HCT116 (cell line): ENCODE measurements around the gene H6PD. TPM values are rescaled to one million over a fixed set of nuclear protein-coding genes. Genes with fewer than 3 reads are reported as not detected.

Source experiments
- ATAC-seq: fragments of 200-7000 bp; cut with Tn5 transposase; 2 replicates; pipeline ENCODE4 v1.9.1; 2020; ENCODE audit warnings: mild to moderate bottlenecking, moderate library complexity
- BruUV-seq: library from RNA; stranded (reverse); fragments of 400-500 nt; replicated peaks from 2 replicates; lab custom pipeline; 2021; lab: Mats Ljungman, UMichigan
- CTCF ChIA-PET: fragments of 300-600 bp; sonication (Branson Sonifier 250); formaldehyde crosslinking; loops from one replicate; lab custom pipeline; 2021; ENCODE audit warnings: antibody characterized with exemption; lab: Charles Lee
- POLR2A ChIA-PET: fragments of 300-600, 350-600 bp; sonication (Branson Sonifier 250); formaldehyde crosslinking; loops from one replicate; lab custom pipeline; 2021; ENCODE audit warnings: antibody characterized with exemption; lab: Charles Lee
- RAD21 ChIA-PET, 2 experiments: fragments of 300-600 bp; sonication (Branson Sonifier 250); formaldehyde crosslinking; loops; one replicate each; lab custom pipeline; 2023; ENCODE audit warnings: low total read pairs in 2 of 2; ENCODE audit not compliant: uncharacterized antibody in 2 of 2, unreplicated experiment in 2 of 2, low non-redundant PET in 1 of 2; lab: Charles Lee
- DNase-seq: peaks from one replicate; pipeline ENCODE4 v3.0.0-alpha.2; 2010; ENCODE audit warnings: low read depth, low spot score
- H2AFZ ChIP-seq: fragments of 200-600 bp; shearing (Covaris generic), sonication (generic); 2 replicates; pipeline ENCODE4 v1.6.1; 2017; ENCODE audit warnings: low read depth, mixed run types, mixed read lengths, antibody characterized with exemption, low read length; ENCODE audit not compliant: poor library complexity, severe bottlenecking
- H3K27ac ChIP-seq: 2 replicates; pipeline ENCODE4 v1.5.1; 2012; ENCODE audit warnings: low read depth, low read length
- H3K27me3 ChIP-seq: fragments of 200-600 bp; sonication (generic); 2 replicates; pipeline ENCODE4 v1.6.1; 2016; ENCODE audit warnings: mixed run types, low read length, mixed read lengths; ENCODE audit not compliant: insufficient read depth
- H3K36me3 ChIP-seq, 2 experiments: fragments of 200-500 bp in 1 of 2; fragments of 200-600 bp in 1 of 2; sonication (Bioruptor generic) in 1 of 2; sonication (generic) in 1 of 2; 2 replicates each; pipeline versions ENCODE4 v1.5.1 to v1.6.1; 2014 to 2016; ENCODE audit warnings: low read length in 2 of 2, inconsistent platforms in 1 of 2, mixed read lengths in 1 of 2, mixed run types in 1 of 2; ENCODE audit not compliant: insufficient read depth in 2 of 2, control insufficient read depth in 1 of 2
- H3K4me1 ChIP-seq, 2 experiments: fragments of 200-600 bp in 1 of 2; sonication (generic) in 1 of 2; 2 replicates each; pipeline versions ENCODE4 v1.5.1 to v1.6.1; 2012 to 2017; ENCODE audit warnings: low read length in 2 of 2, inconsistent platforms in 1 of 2, mild to moderate bottlenecking in 1 of 2, mixed read lengths in 1 of 2, mixed run types in 1 of 2, moderate library complexity in 1 of 2; ENCODE audit not compliant: insufficient read depth in 2 of 2, control insufficient read depth in 1 of 2
- H3K4me2 ChIP-seq: fragments of 200-600 bp; sonication (generic); 2 replicates; pipeline ENCODE4 v1.6.1; 2017; ENCODE audit warnings: mixed run types, low read length, mixed read lengths
- H3K4me3 ChIP-seq, 2 experiments: fragments of 200-600 bp in 1 of 2; sonication (generic) in 1 of 2; replicated peaks in 1 of 2; 2 replicates each; pipeline ENCODE4 v1.5.1; 2011 to 2016; ENCODE audit warnings: low read length in 2 of 2, control low read depth in 1 of 2, low read depth in 1 of 2, mild to moderate bottlenecking in 1 of 2, mixed read lengths in 1 of 2, mixed run types in 1 of 2
- H3K79me2 ChIP-seq: fragments of 200-600 bp; sonication (generic); 2 replicates; pipeline ENCODE4 v1.6.1; 2017; ENCODE audit warnings: mild to moderate bottlenecking, mixed run types, low read length, moderate library complexity, mixed read lengths; ENCODE audit not compliant: insufficient read depth
- H3K9ac ChIP-seq: fragments of 200-600 bp; sonication (generic); 2 replicates; pipeline ENCODE4 v1.6.1; 2016; ENCODE audit warnings: low read length, mixed read lengths
- H3K9me2 ChIP-seq: fragments of 200-600 bp; sonication (generic), shearing (Covaris generic); 2 replicates; pipeline ENCODE4 v1.6.1; 2017; ENCODE audit warnings: mixed run types, mild to moderate bottlenecking, moderate library complexity; ENCODE audit not compliant: insufficient read depth
- H3K9me3 ChIP-seq, 2 experiments: fragments of 200-500 bp in 1 of 2; fragments of 200-600 bp in 1 of 2; sonication (Bioruptor generic) in 1 of 2; sonication (generic) in 1 of 2; 2 replicates each; pipeline ENCODE4 v1.6.1; 2014 to 2017; ENCODE audit warnings: low read length in 2 of 2, mixed read lengths in 2 of 2, inconsistent platforms in 1 of 2, low read depth in 1 of 2, mild to moderate bottlenecking in 1 of 2, mixed run types in 1 of 2, moderate library complexity in 1 of 2; ENCODE audit not compliant: control insufficient read depth in 1 of 2, insufficient read depth in 1 of 2
- H4K20me1 ChIP-seq: fragments of 200-600 bp; sonication (generic), shearing (Covaris generic); 2 replicates; pipeline ENCODE4 v1.6.1; 2017; ENCODE audit warnings: mixed run types, mild to moderate bottlenecking, moderate library complexity; ENCODE audit not compliant: insufficient read depth
- ATF3 ChIP-seq: IDR thresholded peaks from 2 replicates; pipeline ENCODE4 v1.6.1; 2012
- CBX3 ChIP-seq: IDR thresholded peaks from 2 replicates; pipeline ENCODE4 v1.6.1; 2012; ENCODE audit warnings: low read depth
- CEBPB ChIP-seq: IDR thresholded peaks from 2 replicates; pipeline ENCODE4 v1.6.1; 2012; ENCODE audit warnings: low read depth
- EGR1 ChIP-seq: IDR thresholded peaks from 2 replicates; pipeline ENCODE4 v1.6.1; 2012; ENCODE audit warnings: low read depth
- ELF1 ChIP-seq: IDR thresholded peaks from 2 replicates; pipeline ENCODE4 v1.6.1; 2012; ENCODE audit warnings: low read depth, borderline replicate concordance
- EZH2 ChIP-seq: fragments of 200-600 bp; sonication (generic); IDR thresholded peaks from 2 replicates; pipeline ENCODE4 v1.6.1; 2017; ENCODE audit warnings: antibody characterized with exemption, mixed run types
- EZH2phosphoT487 ChIP-seq: fragments of 200-600 bp; IDR thresholded peaks from 2 replicates; pipeline ENCODE4 v1.6.1; 2018; ENCODE audit warnings: antibody characterized with exemption, borderline replicate concordance
- FOSL1 ChIP-seq: IDR thresholded peaks from 2 replicates; pipeline ENCODE4 v1.6.1; 2012; ENCODE audit warnings: low read depth
- MAX ChIP-seq: IDR thresholded peaks from 2 replicates; pipeline ENCODE4 v1.6.1; 2012
- POLR2A ChIP-seq: IDR thresholded peaks from 2 replicates; pipeline ENCODE4 v1.7.0; 2011; ENCODE audit warnings: borderline replicate concordance; ENCODE audit not compliant: insufficient read depth, insufficient read length; ENCODE audit errors: extremely low read depth
- POLR2AphosphoS5 ChIP-seq: IDR thresholded peaks from 2 replicates; pipeline ENCODE4 v1.6.1; 2011; ENCODE audit warnings: mild to moderate bottlenecking, low read depth, low read length, moderate library complexity
- REST ChIP-seq: IDR thresholded peaks from 2 replicates; pipeline ENCODE4 v1.6.1; 2012; ENCODE audit warnings: low read depth
- SIN3A ChIP-seq: IDR thresholded peaks from 2 replicates; pipeline ENCODE4 v1.6.1; 2012; ENCODE audit warnings: low read depth
- SRF ChIP-seq: IDR thresholded peaks from 2 replicates; pipeline ENCODE4 v1.6.1; 2012; ENCODE audit warnings: low read depth
- TCF7L2 ChIP-seq: IDR thresholded peaks from 2 replicates; pipeline ENCODE4 v1.7.0; 2011; ENCODE audit warnings: borderline replicate concordance, inconsistent platforms; ENCODE audit not compliant: insufficient read depth, insufficient read length; ENCODE audit errors: extremely low read depth
- YY1 ChIP-seq: IDR thresholded peaks from 2 replicates; pipeline ENCODE4 v1.6.1; 2011; ENCODE audit warnings: low read length, low read depth, moderate library complexity, mild to moderate bottlenecking; ENCODE audit not compliant: insufficient replicate concordance; ENCODE audit errors: extremely low read depth
- ZBTB33 ChIP-seq: IDR thresholded peaks from 2 replicates; pipeline ENCODE4 v1.6.1; 2011; ENCODE audit warnings: mild to moderate bottlenecking, low read length, moderate library complexity; ENCODE audit not compliant: insufficient replicate concordance; ENCODE audit errors: extremely low read depth
- ZFX ChIP-seq: fragments of 450-650 bp; IDR thresholded peaks from 2 replicates; pipeline ENCODE4 v1.6.1; 2017
- ZNF274 ChIP-seq: fragments of 200-500 bp; sonication (Bioruptor generic); IDR thresholded peaks from 2 replicates; pipeline ENCODE4 v1.6.1; 2014; ENCODE audit warnings: mild to moderate bottlenecking, low read depth, low read length, inconsistent platforms
- intact Hi-C: fragments of 100-400 bp; cut with micrococcal nuclease; formaldehyde crosslinking; loops from 2 replicates; pipeline ENCODE4 v1.10.0; 2022
- total RNA-seq: library from RNA; stranded (reverse); gene quantifications from one replicate; pipeline ENCODE4 v1.2.1, GENCODE V29; 2021; ENCODE audit not compliant: unreplicated experiment

Gene H6PD
- total RNA-seq, 1 experiment from 2014 or later: 16.2 TPM

- Histone ChIP-seq H4K20me1 (no peaks in the 10 kb centered on the region), H3K27me3 (no peaks in the 10 kb centered on the region), H3K4me2 (peak overlapping the region; percentile 96), H3K9ac (peak overlapping the region; percentile 89), H3K4me3 (peak overlapping the region; percentile 67 to 88), H3K79me2 (no peaks in the 10 kb centered on the region), H3K4me1 (peaks cover 5 to 34% of the 10 kb centered on the region in 2 experiments), H3K27ac (peak overlapping the region; percentile 89), H3K9me3 (no peaks in the 10 kb centered on the region), H3K36me3 (no peaks in the 10 kb centered on the region), H3K9me2 (no peaks in the 10 kb centered on the region), H2AFZ (no peak overlapping the region)
- TF ChIP-seq EZH2 (no peak), ELF1 (no peak), YY1 (no peak), REST (no peak), ZBTB33 (no peak), CBX3 (no peak), SIN3A (no peak), TCF7L2 (no peak), FOSL1 (no peak), CEBPB (no peak), ATF3 (no peak), EZH2phosphoT487 (no peak), ZNF274 (no peak), POLR2A (no peak), MAX (no peak), EGR1 (no peak), ZFX (no peak), SRF (no peak), POLR2AphosphoS5 (no peak)
- ATAC-seq (no peak), DNase-seq (no peak)
- ChIA-PET POLR2A (no interaction called here), RAD21 (no interaction called here), CTCF (interaction anchor here (1.9 kb wide), 1 partner anchor 256 kb away, joined by 10 read pairs; no protein-coding TSS in a partner anchor)
- TSS peak; percentile 52 for BruUV-seq
- intact Hi-C loops: no loop called here
Observed at GRCh38 chr1:9235560-9235959, 986 bp downstream of the H6PD start.
